Measurements from ENCODE around the gene NTM.

GRCh38 chr11:131653260-131653659, 282.8 kb downstream of the NTM start:
- TF ChIP-seq CTCF (IDR thresholded peaks at IDR 0.05) (no peak), POLR2A (IDR thresholded peaks at IDR 0.05) (no peak)
